GM21423 (cell line): ENCODE data around the gene MMP23B.
A peak's percentile ranks its signal among the peaks of the same experiment; 100 is the strongest.

Experiments
- ATAC-seq: cut with Tn5 transposase; IDR thresholded peaks from one replicate; pipeline ENCODE4 v1.9.1; 2021; ENCODE audit warnings: mild to moderate bottlenecking, moderate library complexity; ENCODE audit not compliant: unreplicated experiment

Gene MMP23B

DNA sequence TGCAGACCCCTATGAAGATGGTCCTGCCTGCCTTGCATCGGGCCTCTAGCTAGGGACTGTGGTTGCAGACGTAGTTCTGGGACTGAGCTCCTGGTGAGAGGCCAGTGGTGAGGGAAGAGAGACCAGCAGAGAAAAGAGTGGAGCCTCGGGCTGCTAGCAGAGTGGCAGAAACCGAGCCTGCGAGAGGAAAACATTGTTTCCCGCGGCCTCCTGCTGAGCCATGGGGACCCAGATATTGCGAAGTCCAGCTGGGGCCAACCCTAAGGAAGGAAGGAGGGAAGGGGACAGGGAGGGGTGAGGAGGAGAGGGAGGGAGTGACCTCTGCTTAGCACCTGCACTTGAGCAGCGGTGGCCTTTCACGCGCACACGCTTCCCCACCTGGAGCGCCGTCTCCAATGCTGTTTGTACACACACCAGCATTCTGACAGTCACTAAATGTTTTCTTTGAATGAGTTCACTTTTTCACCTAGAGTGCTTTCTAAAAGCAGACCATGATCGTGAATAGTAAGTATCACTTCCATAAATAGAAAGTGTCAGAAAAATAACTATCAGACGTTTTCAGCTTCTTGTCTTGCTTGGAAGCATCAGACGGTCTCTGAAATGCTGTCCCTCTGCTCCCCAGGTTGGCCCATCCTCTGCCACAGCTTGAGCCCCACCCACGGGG lies 29.5 kb upstream of the MMP23B start:
- no peak for ATAC-seq

DNA sequence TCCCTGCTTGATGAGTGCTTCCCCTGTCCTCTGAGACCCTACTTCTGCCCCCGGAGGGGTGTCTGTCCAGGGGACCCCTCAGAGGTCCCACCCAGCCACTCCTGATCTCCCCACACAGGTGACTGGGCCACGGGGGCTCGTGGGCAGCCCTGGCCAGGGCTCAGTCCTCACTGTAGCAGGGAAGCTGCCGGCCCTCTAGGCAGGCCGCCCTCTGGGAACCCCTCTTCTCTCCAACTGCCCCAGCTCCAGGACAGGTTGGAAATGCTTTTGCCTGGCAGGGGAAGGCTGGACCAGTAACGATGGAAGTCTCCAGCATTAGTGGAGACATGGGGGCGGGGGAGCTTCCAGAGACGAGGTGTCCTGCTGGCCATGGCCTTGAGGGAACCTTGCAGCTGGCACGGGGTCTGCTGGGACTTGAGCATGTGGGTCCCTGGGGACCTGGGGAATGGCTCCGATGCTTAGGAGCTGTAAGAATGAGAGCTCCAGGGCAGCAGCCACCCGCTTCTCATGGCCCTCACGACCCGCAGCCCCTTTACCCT lies 28.9 kb upstream of the MMP23B start:
- ATAC-seq: no peak

DNA sequence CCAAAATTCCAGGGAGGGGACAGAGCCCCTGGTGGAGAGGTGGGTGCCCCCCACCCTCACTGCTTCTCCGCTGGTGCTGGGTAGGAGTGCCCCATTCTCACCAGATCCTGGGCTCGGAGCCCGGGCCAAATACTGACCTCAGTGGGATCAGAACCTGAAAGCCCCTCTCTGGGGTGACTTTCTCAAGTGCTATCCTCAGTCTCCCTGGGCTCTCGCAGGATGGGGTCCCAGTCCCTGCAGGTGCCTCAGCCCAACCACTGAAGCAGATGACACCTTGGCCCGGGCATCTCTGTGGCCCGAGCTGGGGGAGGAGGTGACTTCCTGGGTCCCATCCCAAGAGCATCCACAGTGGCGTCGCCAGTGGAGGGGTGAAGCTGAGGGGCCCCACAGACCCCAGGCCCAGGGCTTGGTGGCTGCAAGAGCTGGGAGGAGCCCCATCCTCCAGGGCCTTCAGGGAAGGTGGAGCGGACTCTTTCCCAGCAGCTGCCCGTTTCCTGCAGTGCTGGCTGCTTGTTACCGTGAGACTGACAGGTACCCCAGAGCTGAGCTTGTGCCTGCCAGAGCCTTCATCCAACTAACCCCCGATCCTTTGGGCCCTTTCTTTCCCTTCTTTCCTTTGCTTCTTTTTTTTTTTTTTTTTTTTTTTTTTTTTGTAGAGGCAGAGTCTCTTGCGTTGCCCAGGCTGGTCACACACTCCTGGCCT lies 28.2 kb upstream of the MMP23B start:
- no peak for ATAC-seq

DNA sequence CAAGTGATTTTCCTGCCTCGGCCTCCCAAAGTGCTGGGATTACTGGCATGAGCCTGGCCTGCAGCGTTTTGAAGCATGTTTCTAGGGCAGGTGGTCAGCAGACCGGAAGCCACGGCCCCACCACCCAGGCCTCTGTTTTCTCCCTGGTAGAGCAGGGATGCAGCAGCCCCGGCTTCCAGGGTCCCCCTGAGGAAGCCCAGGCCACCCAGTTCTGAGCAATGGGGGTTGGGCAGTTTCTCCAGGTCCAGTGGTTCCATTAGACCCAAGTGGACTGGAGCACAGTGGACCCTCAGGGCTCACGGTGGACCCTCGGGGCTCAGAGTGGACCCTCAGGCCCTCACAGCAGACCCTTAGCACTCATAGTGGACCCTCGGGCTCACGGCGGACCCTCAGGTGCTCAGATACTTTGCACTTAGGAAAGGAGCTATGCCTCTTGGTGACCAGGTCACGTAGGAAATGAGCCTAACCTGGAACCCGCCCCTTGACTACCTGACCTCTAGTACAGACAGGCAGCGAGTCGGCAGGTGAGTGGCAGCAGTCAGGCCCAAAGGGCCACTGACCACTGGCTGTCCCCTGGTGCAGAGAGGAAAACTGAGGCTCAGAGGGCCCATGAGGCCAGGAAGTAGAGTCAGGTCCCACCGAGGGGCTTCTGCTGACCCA lies 27.5 kb upstream of the MMP23B start:
- no peak for ATAC-seq

DNA sequence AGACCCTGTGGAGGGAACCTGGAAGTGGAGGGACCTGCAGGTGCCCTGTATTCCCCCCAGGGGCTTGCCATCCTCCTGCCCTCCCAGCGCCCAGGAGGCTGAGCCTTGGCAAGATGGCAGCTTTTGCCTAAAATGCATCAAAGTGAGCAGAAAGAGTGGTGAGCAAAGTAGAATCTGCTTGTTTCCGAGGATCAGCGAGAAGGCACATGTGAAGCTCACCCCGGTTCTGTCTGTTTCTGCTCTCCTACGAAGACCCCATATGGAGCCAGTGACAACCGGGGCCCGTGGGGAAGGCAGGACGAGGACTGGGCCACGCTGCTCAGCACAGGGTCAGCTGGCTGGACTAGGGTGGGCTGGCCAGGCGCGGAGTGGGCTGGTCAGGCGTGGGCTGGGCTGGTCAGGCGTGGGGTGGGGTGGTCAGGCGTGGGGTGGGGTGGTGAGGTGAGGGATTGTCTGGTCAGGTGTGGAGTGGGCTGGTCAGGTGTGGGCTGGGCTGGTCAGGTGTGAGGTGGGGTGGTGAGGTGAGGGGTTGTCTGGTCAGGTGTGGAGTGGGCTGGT lies 26.9 kb upstream of the MMP23B start:
- ATAC-seq: no peak

DNA sequence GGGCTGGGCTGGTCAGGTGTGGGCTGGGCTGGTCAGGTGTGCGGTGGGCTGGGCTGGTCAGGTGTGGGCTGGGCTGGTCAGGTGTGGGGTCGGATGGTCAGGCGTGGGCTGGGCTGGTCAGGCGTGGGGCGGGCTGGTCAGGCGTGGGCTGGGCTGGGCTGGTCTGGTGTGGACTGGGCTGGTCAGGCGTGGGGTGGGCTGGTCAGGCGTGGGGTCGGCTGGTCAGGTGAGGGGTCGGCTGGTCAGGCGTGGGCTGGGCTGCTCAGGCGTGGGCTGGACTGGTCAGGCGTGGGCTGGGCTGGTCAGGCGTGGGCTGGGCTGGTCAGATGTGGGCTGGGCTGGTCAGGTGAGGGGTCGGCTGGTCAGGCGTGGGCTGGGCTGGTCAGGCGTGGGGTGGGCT lies 26.2 kb upstream of the MMP23B start:
- ATAC-seq: no peak

DNA sequence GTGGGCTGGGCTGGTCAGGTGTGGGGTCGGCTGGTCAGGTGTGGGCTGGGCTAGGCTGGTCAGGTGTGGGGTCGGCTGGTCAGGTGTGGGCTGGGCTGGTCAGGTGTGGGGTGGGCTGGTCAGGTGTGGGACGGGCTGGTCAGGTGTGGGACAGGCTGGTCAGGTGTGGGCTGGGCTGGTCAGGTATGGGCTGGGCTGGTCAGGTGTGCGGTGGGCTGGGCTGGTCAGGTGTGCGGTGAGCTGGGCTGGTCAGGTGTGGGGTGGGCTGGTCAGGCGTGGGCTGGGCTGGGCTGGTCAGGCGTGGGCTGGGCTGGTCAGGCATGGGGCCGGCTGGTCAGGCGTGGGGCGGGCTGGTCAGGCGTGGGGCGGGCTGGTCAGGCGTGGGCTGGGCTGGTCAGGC lies 25.7 kb upstream of the MMP23B start:
- ATAC-seq: no peak

DNA sequence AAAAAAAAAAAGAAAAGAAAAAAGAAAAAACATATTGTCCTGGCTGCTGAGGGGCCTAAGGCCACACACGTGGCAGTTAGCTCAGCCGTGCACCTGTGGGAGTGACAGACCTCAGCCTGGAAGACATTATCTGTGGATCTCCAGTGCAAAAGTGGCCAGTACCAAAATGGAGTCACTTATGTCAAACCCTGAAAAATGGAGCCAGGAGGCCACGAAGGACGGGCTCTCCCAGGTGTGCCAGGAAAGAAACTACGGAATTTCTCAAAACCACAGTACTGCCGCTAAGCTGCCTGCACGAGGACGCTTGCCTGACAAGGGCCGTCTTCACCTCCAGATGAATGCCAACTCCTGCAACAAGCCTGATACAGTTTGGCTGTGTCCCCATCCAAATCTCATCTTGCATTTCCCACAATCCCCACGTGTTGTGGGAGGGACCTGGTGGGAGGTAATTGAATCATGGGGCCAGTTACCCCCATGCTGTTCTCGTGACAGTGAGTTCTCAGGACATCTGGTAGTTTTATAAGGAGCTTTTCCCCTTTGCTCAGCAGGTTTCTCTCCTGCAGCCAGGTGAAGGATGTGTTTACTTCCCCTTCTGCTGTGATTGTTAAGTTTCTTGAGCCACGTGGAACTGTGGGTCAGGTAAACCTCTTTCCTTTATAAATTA lies 22.0 kb upstream of the MMP23B start:
- no peak for ATAC-seq

DNA sequence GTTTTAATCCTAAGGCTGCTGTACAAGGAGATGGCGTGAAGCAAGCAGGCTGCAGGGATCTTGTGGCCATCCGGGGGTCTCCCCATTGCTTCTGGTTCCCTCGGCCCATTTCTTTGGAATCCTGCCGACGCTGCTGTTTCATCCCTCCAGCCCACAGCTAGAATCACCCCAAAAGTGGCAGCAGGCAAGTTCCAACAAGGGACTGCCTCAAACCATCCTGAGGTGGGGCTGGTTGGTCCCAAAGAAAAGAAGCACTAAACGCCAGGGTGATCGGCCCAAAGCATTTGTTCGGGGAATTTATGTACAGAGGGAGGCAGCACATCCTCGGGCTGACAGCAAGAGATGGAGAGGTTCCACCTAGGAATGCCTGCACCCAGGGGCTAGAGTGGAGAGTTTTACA lies 21.2 kb upstream of the MMP23B start:
- ATAC-seq: no peak

DNA sequence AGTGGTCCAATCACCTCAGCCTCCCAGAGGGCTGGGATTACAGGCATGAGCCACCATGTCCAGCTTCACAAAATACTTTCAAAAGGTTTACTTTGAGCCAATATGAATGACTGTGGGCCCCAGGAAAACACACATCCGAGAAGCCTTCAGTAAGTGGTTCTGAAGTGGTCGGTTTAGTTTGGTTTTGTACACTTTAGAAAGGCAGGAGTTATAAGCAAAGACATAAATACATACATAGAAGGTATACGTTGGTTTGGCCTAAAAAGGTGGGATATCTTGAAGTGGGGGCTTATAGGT lies 19.9 kb upstream of the MMP23B start:
- no peak for ATAC-seq

DNA sequence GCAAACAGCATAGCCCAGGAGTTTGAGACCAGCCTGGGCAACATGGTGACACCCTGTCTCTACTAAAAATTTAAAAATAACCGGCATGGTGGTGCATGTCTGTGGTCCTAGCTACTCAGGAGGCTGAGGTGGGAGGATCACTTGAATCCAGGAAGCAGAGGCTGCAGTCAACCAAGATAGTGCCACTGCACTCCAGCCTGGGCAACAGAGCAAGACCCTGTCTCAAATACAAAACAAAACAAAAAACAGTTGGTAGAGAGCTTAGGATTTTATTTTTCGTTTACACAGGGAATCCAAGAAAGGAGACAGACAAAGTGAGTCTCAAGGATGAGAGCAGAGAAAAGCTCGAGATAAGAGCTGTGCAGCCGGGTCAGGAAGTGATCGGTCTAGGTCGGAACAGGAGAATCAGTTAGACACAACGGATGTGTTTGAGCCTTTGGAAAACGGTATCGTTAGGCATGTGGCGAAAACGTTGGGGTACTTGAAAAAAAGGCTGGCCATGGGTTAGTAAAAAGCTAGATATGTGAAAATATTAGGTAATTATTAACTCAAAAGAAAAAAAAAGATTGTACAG lies 18.4 kb upstream of the MMP23B start:
- ATAC-seq: no peak

DNA sequence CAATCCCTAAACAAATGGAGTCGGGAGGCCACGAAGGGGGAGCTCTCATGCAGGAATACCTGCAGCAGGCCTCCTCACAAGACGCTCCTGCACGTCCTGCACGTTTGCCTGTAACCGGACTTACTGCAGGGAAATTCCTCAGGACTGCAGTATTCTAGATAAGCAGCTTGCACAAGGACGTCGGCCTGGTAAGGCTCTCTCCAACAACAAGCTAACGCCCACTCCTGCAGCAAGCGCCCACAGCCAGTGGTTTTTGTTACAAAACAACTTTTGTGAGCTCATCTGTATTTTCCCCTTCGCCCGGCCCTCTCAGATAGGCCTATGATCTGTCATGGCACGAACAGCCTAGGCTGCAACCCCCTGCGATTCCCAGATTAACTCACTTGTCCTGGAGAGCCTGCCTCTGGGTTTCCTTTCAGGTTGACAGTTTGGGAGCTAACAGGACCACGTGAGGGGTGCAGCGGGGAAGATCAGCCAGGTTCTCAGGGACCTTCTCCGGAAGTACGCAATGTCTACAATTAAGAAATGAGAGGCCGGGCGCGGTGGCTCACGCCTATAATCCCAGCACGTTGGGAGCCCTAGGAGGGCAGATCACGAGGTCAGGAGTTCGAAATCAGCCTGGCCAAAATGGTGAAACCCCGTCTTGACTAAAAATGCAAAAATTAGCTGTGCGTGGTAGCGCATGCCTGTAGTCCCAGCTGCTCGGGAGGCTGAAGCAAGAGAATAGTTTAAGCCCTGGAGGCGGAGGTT lies 17.6 kb upstream of the MMP23B start:
- no peak for ATAC-seq

DNA sequence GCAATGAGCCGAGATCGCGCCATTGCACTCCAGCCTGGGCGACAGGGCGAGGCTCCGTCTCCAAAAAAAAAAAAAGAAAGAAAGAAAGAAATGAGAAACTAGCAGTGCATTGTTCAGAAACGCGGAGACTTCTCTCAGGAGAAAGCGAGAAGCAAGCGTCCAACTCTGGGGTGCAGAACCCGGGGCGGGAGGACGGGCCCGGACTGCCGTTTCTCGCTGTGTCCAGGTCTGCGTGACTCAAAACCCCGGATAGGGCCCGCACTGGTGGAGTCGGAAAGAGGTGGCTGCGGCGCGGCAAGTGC lies 17.1 kb upstream of the MMP23B start:
- ATAC-seq: no peak

DNA sequence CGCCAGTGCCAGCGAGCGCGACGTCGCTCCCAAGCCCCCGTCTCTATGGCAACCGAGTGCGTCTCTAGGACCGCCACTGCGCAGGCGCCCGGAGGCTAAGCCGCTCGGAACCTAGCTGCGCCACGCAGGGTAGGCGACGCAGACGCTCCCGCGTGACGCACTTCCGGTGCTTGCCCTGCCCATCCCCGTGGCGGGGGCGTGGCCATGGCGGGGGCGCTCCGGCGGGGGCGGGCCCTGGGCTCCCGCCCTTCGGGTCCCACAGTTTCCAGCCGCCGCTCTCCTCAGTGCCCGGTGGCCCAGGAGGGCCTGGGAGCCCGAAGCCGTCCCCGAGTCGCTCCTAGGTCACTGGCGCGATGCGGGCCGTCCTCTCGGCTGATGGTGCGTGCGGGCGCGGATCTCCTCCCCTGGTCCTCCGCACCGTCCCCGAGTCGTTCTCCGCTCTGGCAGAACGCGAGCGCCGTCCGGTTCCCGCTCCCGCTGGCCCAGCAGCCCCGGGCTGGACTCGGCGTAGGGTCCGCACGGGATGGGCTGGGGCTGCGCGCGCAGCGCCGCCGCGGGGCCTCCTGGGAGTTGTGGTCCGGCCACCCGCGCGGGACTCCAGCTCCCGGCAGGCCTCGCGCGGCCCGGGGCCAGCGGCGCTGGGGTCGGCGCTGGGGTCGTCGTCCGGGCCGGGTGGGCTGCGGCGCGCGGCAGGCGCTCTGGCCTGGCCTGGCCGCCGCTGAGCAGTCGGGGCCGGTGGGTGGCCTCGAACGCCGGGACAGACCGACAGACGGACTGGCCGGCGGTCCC lies 16.5 kb upstream of the MMP23B start, which contains the start of gene MIB2:
TSS of gene MIB2 (plus strand) at position 245 of the 789 bp plus-strand sequence. CDS start 7,953 bp downstream, outside the sequence.
- peak; percentile 80 for ATAC-seq

DNA sequence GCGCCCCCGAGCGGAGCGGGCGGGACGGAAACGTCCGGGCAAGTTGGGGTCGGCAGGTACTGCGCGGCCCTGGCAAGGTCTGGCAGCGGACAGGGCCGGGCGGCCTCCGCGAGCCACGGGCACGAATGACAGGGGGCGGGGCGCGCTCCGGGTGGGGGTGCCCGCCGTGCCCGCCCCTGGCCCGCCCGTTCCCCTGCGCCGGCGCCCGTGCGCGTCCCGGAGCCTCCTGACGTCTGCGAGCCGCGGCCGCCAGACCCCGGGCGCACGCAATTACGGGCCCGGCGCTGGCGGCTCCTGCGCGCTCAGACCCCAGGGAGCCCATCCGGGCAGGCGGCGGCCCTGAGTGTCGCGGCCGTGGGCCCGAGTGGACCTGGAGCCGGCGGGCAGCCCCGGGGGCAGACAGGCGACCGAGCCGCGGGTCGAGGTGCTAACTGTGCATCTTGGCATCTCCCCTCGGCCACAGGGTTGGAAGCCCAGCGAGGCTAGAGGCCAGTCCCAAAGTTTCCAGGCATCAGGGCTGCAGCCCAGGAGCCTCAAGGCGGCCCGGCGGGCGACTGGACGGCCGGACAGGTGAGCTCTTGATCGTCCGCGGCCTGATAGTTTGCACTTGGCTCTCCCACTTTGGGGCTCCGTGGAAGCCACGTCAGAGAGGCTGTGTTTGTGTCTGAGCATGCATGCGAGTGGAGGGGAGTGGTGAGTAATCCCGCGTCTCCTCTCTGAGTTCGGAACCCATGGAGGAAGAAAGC lies 15.8 kb upstream of the MMP23B start:
- peak; percentile 14 for ATAC-seq

DNA sequence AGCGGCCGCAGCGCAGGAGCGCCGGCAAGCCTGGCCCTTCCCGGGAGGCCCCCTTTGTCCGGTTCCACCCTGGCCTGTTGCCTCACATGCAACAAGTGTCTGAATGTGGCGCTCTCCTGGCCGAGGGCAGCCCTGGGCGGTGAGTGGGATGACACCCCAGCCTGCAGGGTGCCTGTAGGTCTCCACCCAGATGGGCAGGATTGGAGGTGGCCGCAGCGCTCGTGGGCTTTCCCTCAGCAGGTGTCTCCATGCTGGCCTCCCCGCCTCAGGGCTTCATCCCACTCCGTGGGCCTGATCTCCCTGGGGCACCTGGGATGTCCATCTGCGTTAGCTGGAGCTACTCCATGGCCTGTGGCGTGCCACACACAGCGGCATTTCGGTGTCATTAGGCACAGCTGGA lies 15.1 kb upstream of the MMP23B start:
- ATAC-seq: no peak

DNA sequence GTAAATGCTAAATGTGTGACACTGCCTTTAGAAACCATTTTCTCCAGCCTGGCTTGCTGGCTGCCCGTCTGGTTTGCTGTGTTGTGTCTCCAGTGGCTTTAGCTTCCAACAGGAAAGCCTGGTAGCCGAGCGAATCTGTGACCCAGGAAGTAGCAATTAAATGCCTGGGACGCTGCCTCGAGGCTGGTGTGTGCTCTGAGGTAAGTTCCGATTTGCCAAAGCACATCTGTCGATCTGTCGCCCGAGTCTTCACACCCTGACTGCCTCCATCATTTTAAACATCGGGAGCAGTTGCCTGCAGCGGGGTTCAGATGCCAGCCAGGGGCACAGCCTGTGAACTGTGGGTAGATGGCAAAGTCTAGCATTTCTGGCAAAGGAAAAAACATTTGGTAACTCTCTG lies 14.5 kb upstream of the MMP23B start:
- ATAC-seq: no peak

DNA sequence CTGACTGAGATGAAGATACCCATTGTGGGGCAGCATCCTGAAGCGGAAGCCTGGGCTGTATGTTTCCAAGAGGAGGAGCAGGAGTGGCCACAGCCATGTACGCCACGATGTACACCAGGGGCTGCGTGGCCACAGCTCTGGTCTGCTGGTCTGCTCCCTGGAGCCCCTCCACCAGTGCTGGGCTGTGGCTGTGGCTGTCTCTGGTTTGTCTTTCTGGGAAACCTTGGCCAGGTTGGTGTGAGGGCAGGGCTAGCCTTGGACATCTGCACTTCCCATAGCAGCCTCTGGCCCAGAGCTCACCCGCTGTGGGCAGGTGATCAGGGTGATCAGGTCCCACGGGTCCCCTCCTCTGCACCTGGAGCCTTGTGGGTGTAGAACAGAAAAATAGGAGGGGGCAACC lies 14.0 kb upstream of the MMP23B start:
- no peak for ATAC-seq
